Fibroblast of pulmonary artery (primary cell): ENCODE results near the gene INPP4A.

Experiments used
- DNase-seq: peaks from one replicate; pipeline ENCODE4 v3.0.0-alpha.2; 2010; ENCODE audit warnings: low read depth
- H3K4me3 ChIP-seq: replicated peaks from 2 replicates; pipeline ENCODE4 v1.5.1; 2011; ENCODE audit warnings: low read depth, mild to moderate bottlenecking, control low read depth, low read length, moderate library complexity
- TF ChIP-seq, protein P1 (sequence below): IDR thresholded peaks from 2 replicates; pipeline ENCODE4 v1.5.1; 2011; ENCODE audit warnings: mild to moderate bottlenecking, control low read depth, low read length, inconsistent platforms; ENCODE audit errors: missing control alignments

The INPP4A gene

DNA sequence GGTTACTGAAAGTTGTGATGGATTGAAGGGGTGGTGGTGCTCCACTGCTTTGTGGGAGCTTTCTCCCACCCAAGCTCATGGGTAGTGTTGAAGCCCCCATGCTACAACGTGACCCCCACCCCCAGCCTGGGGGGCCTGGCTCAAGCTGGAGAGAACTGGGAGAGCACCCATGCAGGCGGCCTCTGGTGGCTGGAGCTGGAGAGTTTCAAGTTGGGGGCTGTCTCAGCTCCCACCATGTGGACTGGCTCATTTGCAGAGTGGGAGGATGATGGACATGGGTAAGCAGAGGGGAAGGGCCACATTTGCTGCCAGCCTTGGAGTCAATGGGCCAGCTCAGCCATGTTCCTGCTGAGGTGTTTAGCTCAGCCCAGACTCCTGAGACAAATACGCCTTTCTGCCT is 62.8 kb downstream of the INPP4A start:
- no peak overlapping the region for H3K4me3 ChIP-seq
- DNase-seq = no peak
- TF ChIP-seq, protein P1, sequence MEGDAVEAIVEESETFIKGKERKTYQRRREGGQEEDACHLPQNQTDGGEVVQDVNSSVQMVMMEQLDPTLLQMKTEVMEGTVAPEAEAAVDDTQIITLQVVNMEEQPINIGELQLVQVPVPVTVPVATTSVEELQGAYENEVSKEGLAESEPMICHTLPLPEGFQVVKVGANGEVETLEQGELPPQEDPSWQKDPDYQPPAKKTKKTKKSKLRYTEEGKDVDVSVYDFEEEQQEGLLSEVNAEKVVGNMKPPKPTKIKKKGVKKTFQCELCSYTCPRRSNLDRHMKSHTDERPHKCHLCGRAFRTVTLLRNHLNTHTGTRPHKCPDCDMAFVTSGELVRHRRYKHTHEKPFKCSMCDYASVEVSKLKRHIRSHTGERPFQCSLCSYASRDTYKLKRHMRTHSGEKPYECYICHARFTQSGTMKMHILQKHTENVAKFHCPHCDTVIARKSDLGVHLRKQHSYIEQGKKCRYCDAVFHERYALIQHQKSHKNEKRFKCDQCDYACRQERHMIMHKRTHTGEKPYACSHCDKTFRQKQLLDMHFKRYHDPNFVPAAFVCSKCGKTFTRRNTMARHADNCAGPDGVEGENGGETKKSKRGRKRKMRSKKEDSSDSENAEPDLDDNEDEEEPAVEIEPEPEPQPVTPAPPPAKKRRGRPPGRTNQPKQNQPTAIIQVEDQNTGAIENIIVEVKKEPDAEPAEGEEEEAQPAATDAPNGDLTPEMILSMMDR = no peak

DNA sequence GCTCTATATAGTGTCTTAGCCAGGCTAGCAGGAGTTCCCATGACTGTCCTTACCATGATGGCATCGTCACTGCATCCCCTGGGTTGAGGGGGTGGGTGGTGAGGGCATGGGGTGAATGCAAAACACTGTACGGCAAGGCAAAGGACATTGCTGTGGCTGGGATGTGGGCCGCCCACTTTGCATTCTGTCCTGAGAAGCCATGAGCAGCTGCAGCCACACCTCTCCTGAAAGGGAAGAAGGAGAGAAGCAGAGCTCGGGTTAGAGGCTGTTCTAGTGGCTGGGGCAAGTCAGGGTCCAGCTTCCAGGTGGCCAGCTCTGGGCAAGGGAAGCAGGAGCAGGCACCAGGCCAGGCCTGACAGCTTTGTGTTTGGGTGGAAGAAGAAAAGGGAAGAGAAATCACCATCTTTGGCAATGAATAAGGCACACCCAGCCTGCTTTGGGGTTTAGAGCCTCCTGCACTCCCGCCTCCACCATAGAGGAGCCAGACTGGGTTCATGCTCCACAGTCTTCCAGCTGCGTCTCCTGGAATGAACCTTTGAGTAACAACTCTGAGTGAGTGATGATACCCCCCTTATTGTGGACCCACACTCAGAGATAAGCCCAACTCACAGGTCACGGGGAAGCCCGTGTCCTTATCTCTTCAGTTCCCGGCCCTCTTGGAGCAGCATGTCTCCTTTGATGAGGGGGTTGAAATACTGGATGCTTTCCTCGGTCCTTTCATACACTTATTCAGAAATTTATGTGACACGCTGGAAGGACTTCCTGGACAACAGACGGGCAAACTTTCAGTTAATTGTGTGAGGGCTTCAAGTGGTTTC is 63.4 kb downstream of the INPP4A start:
- DNase-seq = peak; percentile 71
- TF ChIP-seq, protein P1 = no peak
- H3K4me3 ChIP-seq = peak overlapping the region; percentile 34

DNA sequence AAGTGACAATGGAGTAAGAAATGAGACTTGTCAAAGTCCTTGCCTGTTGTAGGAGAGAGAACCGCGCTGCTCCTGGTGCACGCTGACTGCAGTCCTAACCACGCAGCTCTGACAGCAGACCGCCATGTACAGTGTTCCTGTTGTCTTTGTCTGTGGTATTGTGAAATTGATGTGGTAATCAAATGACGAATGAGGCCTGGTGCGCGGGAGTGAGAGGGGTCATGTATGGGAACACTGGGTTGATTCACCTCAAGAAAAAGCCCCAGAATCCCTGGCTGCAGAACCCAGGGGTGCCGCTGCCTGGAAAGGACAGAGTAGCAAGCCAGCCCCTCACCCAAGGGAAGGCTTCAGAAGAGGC is 64.0 kb downstream of the INPP4A start:
- H3K4me3 ChIP-seq = peak overlapping the region; percentile 34
- peak; percentile 97 for DNase-seq

DNA sequence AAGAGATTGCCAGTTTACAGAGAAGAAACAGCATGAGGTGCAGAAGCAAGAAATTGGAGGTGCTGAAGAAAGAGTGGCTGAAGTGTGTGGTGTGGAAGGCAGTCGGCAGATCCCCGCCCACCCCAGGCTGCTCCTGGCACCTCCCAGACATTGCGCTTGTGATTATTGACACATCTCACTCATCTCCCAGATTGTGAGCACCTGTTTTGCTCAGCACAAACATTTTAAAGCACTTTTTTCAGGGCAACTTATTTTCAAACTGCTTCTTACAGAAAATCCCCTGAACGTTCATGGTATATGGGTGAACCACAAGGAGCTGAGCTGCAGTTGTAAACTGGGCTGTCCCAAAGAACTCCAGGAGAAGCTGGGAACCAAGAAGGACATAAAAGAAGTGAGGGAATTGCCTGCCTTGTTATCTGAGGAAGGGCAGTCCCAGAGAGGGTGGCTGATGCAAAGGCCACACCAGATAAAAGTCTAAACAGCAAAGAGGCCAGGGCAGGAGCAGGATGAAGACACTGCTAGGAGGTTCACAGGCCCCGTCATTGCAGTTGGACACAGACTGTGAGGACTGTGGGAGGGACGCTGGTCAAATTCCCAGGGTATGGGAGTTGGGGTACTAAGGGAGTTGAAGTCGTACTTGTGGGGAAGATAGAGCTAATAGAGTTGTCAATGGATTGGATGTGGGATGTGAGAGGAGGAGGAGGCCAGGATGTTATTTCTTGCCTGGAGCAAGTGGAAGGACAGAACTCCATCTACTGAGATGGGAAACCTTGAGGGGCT is 65.1 kb downstream of the INPP4A start:
- DNase-seq = no peak
- TF ChIP-seq, protein P1 = no peak
- H3K4me3 ChIP-seq = no peak overlapping the region

More for the DNA sequence above, 64.0 kb downstream of the INPP4A start:
- TF ChIP-seq, protein P1 = no peak

DNA sequence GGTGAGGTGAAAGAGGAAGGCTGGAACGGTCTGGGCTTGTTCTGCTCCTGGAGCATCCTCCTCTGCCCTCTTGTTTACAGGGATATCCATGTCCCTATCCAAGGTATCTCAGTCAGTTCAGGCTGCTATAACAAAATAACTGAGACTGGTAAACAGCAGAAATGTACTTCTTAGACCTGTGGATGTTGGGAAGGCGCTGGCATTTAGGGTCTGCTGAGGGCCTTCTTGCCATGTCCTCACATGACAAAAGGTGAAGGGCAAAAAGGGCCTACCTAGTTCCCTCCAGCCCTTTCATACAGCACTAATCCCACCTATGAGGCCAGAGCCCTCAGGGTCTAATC is 65.6 kb downstream of the INPP4A start:
- H3K4me3 ChIP-seq = no peak overlapping the region
- no peak for DNase-seq
- TF ChIP-seq, protein P1 = no peak

DNA sequence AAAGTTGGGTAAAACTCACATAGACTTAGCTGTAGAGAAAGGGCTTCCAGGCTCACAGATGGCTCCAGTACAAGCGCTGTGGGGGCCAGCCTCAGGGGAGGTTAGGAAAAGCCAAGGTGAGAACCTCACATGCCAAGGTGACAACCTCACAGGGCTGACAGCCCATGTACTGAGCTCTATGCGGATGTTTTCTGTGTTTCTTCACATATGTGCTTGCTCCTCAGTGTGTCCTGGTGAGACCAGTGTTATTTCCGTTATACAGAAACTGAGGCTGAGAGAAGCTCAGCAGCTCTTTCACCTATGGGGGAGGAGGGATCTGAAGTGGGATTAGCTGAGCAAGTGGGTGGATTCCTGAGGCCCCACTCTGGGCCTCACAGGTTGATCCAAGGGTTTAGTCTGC is 67.3 kb downstream of the INPP4A start:
- no peak for DNase-seq
- TF ChIP-seq, protein P1 = no peak
- no peak overlapping the region for H3K4me3 ChIP-seq
